Measurements from ENCODE around the gene MED27. TPM values are rescaled to one million over a fixed set of nuclear protein-coding genes. Genes with fewer than 3 reads are reported as not detected.

MED27 gene
- total and polyA plus RNA-seq, 9 of the 15 experiments (the other 6 are each of a cell fraction or from before 2014, with no cell fraction given) = 24.4 to 91.0 (median 36.1) TPM

GRCh38 chr9:132114102-132114707, 34.5 kb upstream of the MED27 start (continued):
- TF ChIP-seq SFPQ (IDR thresholded peaks at IDR 0.05; ENCODE audit: low read depth, low read length) (no peak), MYNN (IDR thresholded peaks at IDR 0.05) (no peak), MYNN (CRISPR knock-in tag; IDR thresholded peaks at IDR 0.05) (peak; percentile 77; the same call in 1 of the 2 replicates), MTF1 (CRISPR knock-in tag; IDR thresholded peaks at IDR 0.05; ENCODE audit: borderline replicate concordance) (no peak), FOXM1 (IDR thresholded peaks at IDR 0.05; ENCODE audit: low read depth) (no peak), FOXM1 (CRISPR knock-in tag; IDR thresholded peaks at IDR 0.05; ENCODE audit: low read depth) (no peak), MEIS2 (IDR thresholded peaks at IDR 0.05; ENCODE audit: partially characterized antibody) (no peak), ZNF134 (CRISPR knock-in tag; conservative IDR thresholded peaks at IDR 0.05) (no peak), JUN (IDR thresholded peaks at IDR 0.05; ENCODE audit: borderline replicate concordance, low read depth, low read length) (no peak), JUN (CRISPR knock-in tag; IDR thresholded peaks at IDR 0.05; ENCODE audit: borderline replicate concordance) (no peak), CHAMP1 (IDR thresholded peaks at IDR 0.05) (0 out of 2 replicates have a peak, but pooled peaks have one; percentile 54), PTBP1 (IDR thresholded peaks at IDR 0.05; ENCODE audit: low read depth, low read length) (no peak), CREB3 (tag; conservative IDR thresholded peaks at IDR 0.05; ENCODE audit: low read depth) (no peak), BCOR (IDR thresholded peaks at IDR 0.05) (no peak), DIDO1 (tag; IDR thresholded peaks at IDR 0.05; ENCODE audit: low read depth) (no peak), HINFP (tag; conservative IDR thresholded peaks at IDR 0.05; ENCODE audit: low read depth) (no peak), MCM5 (IDR thresholded peaks at IDR 0.05; ENCODE audit: low read depth) (no peak), TAF1 (IDR thresholded peaks at IDR 0.05; ENCODE audit: control insufficient read depth, extremely low read depth, insufficient read depth, low read length, severe bottlenecking) (no peak), DNMT1 (IDR thresholded peaks at IDR 0.05) (no peak), MNT (conservative IDR thresholded peaks at IDR 0.05) (peak in 1 of 2 experiments; percentile 57; a peak in 1 of 4 replicates)

Data from K562 (cell line).